Vagina (tissue), 2 donors: ENCODE results near the gene ANXA2R.

Experiments used
- CTCF ChIP-seq, 3 experiments: fragments of 450-650 bp in 2 of 3; fragments of 200-600 bp in 1 of 3; sonication (generic) in 1 of 3; IDR thresholded peaks; one replicate each; pipeline ENCODE4 v1.5.1; 2017 to 2019; ENCODE audit warnings: antibody characterized with exemption in 3 of 3, mild to moderate bottlenecking in 2 of 3, moderate library complexity in 2 of 3
- POLR2A ChIP-seq, 2 donors: fragments of 450-650 bp; IDR thresholded peaks; one replicate each; pipeline ENCODE4 v1.6.1; 2017; ENCODE audit warnings: antibody characterized with exemption in 2 of 2, mild to moderate bottlenecking in 2 of 2, moderate library complexity in 2 of 2

GRCh38 chr5:42995360-42995751 lies 44.8 kb downstream of the ANXA2R start:
- TF ChIP-seq POLR2A (IDR thresholded peaks at IDR 0.05) (no peak), CTCF (IDR thresholded peaks at IDR 0.05) (no peak)
